8988T (cell line): Measurements from ENCODE around the gene ANKRD55.
A peak's percentile ranks its signal among the peaks of the same experiment; 100 is the strongest.
"Not testable (repeated sequence)": the region's sequence is repeated elsewhere in the genome, so short reads cannot be mapped to it uniquely, and the experiment has no call there.

Experiments
- DNase-seq: peaks from one replicate; pipeline ENCODE4 v3.0.0; 2011

ANKRD55 gene

GRCh38 chr5:56233230-56233629 lies at the start of gene ANKRD55:
Gene ANKRD55 (minus strand): TSS chr5:56233330. CDS start chr5:56232913, 417 bp downstream.
- DNase-seq = no peak

DNA sequence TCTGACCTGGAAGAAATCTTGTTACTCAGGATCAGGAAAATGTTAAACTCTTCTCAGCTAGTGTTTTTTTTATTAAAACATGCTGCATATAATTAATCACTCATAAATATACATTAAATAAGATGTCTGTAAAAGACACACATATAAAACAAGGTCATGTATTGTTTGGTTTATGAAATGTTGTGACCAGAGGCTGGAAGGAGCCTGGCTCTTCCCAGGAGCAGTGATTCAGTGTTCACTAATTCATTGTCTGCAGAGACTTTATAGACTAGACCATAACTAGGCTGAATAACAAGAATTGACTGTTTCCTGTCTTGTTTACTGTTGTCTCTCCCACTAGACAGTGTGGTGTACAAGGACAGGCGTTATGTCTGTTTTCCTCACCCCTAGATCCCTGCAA lies 49.1 kb upstream of the ANKRD55 start:
- no peak for DNase-seq

- no peak for DNase-seq
Observed at GRCh38 chr5:56281489-56282165, 48.5 kb upstream of the ANKRD55 start.

DNA sequence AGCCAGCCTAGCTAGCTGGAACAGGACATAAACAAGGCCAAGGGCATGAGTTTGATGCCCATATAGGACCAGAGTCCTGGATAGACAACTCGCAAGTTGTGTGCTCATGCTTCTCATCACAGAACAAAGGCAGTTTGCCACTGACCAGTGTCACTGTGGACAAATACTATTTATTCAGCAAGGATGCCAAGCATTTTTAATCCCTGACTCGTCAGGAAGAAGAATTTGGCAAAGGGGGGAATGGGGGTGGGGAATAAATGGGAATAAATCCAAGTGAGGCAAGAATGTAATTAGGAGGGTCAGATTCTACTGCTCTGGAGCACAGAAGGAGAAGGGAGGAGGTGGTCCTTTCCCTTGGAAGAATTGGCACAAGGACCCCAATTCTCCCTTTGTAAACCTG lies 46.8 kb upstream of the ANKRD55 start:
- DNase-seq = no peak

GRCh38 chr5:56279291-56279690 lies 46.2 kb upstream of the ANKRD55 start:
- DNase-seq = no peak

GRCh38 chr5:56278335-56278753 lies 45.2 kb upstream of the ANKRD55 start:
- DNase-seq = no peak

DNA sequence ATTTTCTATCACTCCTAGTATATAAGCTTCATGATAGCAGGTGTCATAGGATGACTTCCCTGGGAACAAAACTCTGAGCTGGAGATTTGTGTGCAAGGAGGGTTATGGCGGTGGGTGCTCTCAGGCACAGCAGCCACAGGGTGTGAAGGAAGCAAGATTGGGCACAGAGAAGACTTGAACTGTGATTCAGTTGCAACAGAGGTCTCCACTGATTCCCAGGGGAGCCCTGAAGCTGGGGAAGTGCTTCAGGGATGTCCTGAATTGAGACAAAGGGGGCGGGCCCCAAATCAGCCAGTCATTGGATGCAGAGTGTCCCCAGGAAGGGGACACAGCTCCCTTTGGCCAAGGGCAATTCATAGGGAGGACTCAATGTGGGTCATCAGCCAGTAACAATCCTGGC lies 44.4 kb upstream of the ANKRD55 start:
- no peak for DNase-seq

GRCh38 chr5:56273376-56273955 lies 40.3 kb upstream of the ANKRD55 start:
- DNase-seq = no peak

GRCh38 chr5:56272765-56273164 lies 39.6 kb upstream of the ANKRD55 start:
- DNase-seq = no peak

- peak; percentile 40 for DNase-seq
Observed at GRCh38 chr5:56270568-56271392, 37.6 kb upstream of the ANKRD55 start.

DNA sequence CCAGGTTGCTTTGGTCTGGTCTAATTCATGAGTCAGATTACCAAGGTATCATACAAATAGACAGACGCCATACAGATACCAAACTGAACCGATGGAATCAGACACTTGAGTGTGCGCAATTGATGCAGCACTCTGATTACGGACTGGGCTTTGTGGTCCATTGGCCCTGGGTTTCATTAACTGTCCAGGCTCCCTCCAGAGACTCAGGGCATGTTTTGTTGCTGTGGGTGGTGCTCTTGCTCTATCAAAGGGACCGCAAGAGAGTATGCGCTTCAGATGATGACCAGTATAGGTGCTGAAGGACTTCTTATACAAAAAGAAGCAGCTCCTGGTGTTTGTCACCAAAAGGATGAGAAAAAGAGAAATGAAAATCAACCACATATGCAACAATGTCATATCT lies 36.9 kb upstream of the ANKRD55 start:
- no peak for DNase-seq

DNA sequence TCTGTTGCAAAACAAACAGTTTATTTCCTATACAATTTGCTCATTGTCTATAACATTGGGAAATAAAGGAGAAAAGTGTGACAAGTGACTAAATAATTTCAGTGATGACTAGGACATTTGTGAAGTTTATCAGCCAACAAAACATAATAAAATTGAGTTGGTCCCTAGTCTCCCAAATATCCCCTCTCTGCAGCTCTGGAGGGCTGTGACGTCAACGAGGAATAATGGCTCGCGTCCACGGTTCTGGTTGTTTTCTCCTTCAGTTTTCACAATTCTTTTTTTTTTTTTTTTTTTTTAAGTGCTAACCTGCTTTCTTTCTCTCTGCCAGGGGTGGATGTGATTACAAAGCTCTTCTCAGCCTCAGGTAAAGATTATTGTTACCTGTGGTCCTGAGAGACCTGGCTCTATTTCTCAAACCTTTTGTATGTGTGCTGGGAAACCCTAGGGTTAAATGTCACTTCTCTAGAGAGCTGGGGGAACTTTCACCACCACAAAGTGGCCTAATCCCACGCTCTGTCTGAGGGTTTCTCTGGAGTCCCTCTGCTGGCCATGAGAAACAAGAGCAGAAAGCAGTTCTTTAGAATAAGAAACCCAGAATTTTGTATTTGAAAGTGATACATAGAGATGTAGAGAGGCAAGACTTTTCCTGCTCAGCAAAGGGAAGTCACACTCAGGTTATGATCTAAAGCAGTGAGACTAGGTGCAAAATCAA lies 36.2 kb upstream of the ANKRD55 start:
- DNase-seq = no peak

GRCh38 chr5:56268707-56269106 lies 35.6 kb upstream of the ANKRD55 start:
- DNase-seq = not testable (repeated sequence)

DNA sequence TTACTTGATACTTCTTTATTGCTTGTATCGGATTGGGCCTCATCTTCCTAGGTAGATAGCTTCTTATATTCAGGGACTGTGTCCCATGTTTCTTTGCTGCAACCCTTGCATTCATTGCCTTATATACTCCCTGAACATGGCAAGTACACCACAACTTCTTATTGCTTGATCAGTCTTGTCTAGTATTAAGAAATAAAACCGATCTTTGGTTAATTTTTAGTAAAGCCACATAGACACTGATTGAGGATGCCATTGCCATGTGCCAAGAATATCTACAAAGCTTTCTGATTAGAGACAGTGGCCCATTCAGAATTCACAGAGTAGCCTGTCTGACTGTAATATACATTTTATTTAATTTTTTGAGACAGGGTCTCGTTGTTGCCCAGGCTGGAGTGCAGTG lies 34.7 kb upstream of the ANKRD55 start:
- no peak for DNase-seq

GRCh38 chr5:56264417-56265025 lies 31.4 kb upstream of the ANKRD55 start:
- peak; percentile 33 for DNase-seq

GRCh38 chr5:56262279-56262678 lies 29.1 kb upstream of the ANKRD55 start:
- no peak for DNase-seq

GRCh38 chr5:56259002-56259511 lies 25.9 kb upstream of the ANKRD55 start:
- no peak for DNase-seq

DNA sequence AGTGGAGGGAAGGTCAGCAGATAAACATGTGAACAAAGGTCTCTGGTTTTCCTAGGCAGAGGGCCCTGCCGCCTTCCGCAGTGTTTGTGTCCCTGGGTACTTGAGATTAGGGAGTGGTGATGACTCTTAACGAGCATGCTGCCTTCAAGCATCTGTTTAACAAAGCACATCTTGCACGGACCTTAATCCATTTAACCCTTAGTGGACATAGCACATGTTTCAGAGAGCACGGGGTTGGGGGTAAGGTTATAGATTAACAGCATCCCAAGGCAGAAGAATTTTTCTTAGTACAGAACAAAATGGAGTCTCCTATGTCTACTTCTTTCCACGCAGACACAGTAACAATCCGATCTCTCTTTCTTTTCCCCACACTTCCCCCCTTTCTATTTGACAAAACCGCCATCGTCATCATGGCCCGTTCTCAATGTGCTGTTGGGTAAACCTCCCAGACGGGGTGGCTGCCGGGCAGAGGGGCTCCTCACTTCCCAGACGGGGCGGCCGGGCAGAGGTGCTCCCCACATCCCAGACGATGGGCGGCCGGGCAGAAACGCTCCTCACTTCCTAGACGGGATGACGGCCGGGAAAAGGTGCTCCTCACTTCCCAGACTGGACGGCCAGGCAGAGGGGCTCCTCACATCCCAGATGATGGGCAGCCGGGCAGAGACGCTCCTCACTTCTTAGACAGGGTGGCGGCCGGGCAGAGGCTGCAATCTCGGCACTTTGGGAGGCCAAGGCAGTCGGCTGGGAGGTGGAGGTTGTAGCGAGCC lies 24.8 kb upstream of the ANKRD55 start:
- not testable (repeated sequence) for DNase-seq

GRCh38 chr5:56257010-56257409 lies 23.9 kb upstream of the ANKRD55 start:
- no peak for DNase-seq

DNA sequence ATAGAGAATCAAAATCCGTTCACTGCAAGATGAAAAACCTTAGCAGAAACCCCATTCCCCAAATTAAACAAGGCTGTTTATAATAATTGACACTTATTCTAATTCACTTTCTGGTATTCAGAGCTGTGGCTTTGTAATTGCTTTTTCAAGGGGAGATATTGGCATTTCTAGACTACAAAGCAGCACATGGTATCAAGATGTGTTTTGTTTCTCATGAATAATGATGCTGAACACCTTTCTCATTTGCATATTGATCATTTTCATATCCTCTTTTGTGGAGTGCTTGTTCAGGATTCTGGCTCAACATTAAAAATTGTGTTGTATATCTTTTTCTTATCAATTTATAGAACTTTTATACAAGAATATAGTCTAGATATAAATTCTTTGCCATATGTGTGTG lies 22.4 kb upstream of the ANKRD55 start:
- DNase-seq = no peak

- no peak for DNase-seq
Observed at GRCh38 chr5:56253924-56254323, 20.8 kb upstream of the ANKRD55 start.

DNA sequence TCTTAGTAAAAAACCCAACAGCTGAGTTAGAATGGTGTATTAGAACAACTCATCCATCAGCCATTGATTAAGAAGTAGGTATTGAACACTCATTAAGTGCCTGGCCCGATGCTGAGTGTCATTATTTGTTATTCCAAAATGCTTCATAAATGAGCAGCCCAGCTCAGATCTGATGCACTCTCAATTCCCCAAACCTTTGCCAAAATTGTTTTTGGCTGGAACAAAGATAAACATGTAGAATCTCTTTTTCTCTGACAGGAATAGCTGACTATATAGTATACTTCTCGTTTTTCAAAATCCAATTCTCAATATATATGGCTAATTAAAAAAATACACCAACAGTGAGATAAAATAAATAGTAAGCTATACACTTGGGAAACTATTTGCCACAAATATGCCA lies 20.0 kb upstream of the ANKRD55 start:
- no peak for DNase-seq
